ENCODE data around the gene NR3C1. TPM values are rescaled to one million over a fixed set of nuclear protein-coding genes. Genes with fewer than 3 reads are reported as not detected.
A peak's percentile ranks its signal among the peaks of the same experiment; 100 is the strongest.

Gene NR3C1
- 101 TPM for total RNA-seq
- long read RNA-seq, full-length matches to known transcripts, result 203 of 280 reads
- long read RNA-seq, partial matches to known transcripts, result 52 of 280 reads
- long read RNA-seq, other reads (novel, unspliced or antisense), result 25 of 280 reads

- Histone ChIP-seq H3K27ac (peak within 1 kb of the TSS; percentile 100), H3K4me3 (peak within 1 kb of the TSS; percentile 91), H3K27me3 (no peaks in the 10 kb centered on the region), H3K36me3 (peaks cover 13% of the 10 kb centered on the region), H3K9me3 (no peaks in the 10 kb centered on the region), H3K4me1 (peaks cover 17% of the 10 kb centered on the region)
- TF ChIP-seq CTCF (IDR thresholded peaks at IDR 0.05), result peak; percentile 48
- intact Hi-C loops (cut with DNase I), result no loop called here
- peak; percentile 90 for ATAC-seq
- peak; percentile 95 for DNase-seq
These were observed at the start of gene NR3C1 for GRCh38 chr5:143403593-143404415. TSS of gene NR3C1 (minus strand) at chr5:143403686. CDS start at chr5:143400839, 2,847 bp downstream.

GRCh38 chr5:143449772-143450171 lies 46.3 kb upstream of the NR3C1 start:
- H3K9me3 ChIP-seq, result no peaks in the 10 kb centered on the region
- H3K4me3 ChIP-seq, result no peak overlapping the region
- intact Hi-C loops (cut with DNase I), result no loop called here
- no peak overlapping the region for H3K27ac ChIP-seq
- DNase-seq (no peak), ATAC-seq (no peak)
- H3K4me1 ChIP-seq, result no peaks in the 10 kb centered on the region
- H3K36me3 ChIP-seq, result no peaks in the 10 kb centered on the region
- H3K27me3 ChIP-seq, result no peaks in the 10 kb centered on the region
- TF ChIP-seq CTCF (IDR thresholded peaks at IDR 0.05), result no peak

GRCh38 chr5:143448518-143448917 lies 45.0 kb upstream of the NR3C1 start:
- Histone ChIP-seq H3K27ac (no peak overlapping the region), H3K4me1 (no peaks in the 10 kb centered on the region), H3K9me3 (no peaks in the 10 kb centered on the region), H3K36me3 (no peaks in the 10 kb centered on the region), H3K27me3 (no peaks in the 10 kb centered on the region), H3K4me3 (no peak overlapping the region)
- ATAC-seq, result peak; percentile 61
- no peak for TF ChIP-seq CTCF (IDR thresholded peaks at IDR 0.05)
- no peak for DNase-seq
- intact Hi-C loops (cut with DNase I), result no loop called here

- Histone ChIP-seq H3K4me3 (no peak overlapping the region), H3K27me3 (no peaks in the 10 kb centered on the region), H3K36me3 (no peaks in the 10 kb centered on the region), H3K27ac (no peak overlapping the region), H3K4me1 (no peaks in the 10 kb centered on the region), H3K9me3 (no peaks in the 10 kb centered on the region)
- DNase-seq (no peak), ATAC-seq (no peak)
- no peak for TF ChIP-seq CTCF (IDR thresholded peaks at IDR 0.05)
- intact Hi-C loops (cut with DNase I), result no loop called here
These were observed 44.5 kb upstream of the NR3C1 start for GRCh38 chr5:143447983-143448382.

GRCh38 chr5:143446535-143447226 lies 43.2 kb upstream of the NR3C1 start:
- intact Hi-C loops (cut with DNase I), result no loop called here

More at GRCh38 chr5:143446535-143447226, 43.2 kb upstream of the NR3C1 start:
- H3K36me3 ChIP-seq, result no peaks in the 10 kb centered on the region
- ATAC-seq (no peak), DNase-seq (no peak)
- H3K9me3 ChIP-seq, result no peaks in the 10 kb centered on the region
- H3K27me3 ChIP-seq, result no peaks in the 10 kb centered on the region
- H3K27ac ChIP-seq, result no peak overlapping the region
- H3K4me3 ChIP-seq, result no peak overlapping the region
- H3K4me1 ChIP-seq, result no peaks in the 10 kb centered on the region
- no peak for TF ChIP-seq CTCF (IDR thresholded peaks at IDR 0.05)
